IgD-negative memory B cell (primary cell): ENCODE measurements around the gene SLAMF6. TPM values are rescaled to one million over a fixed set of nuclear protein-coding genes. Genes with fewer than 3 reads are reported as not detected.
"Not testable (repeated sequence)": the region's sequence is repeated elsewhere in the genome, so short reads cannot be mapped to it uniquely, and the experiment has no call there.

Experiments
- H3K27ac Mint-ChIP-seq, 3 donors: one replicate each; pipeline ENCODE4 v1.8.0; 2020 to 2022; ENCODE audit warnings: mild to moderate bottlenecking in 3 of 3, mixed read lengths in 3 of 3, moderate library complexity in 1 of 3
- H3K27me3 Mint-ChIP-seq: one replicate; pipeline ENCODE4 v1.8.0; 2021; ENCODE audit warnings: mixed read lengths
- H3K36me3 Mint-ChIP-seq: one replicate; pipeline ENCODE4 v1.8.0; 2020; ENCODE audit warnings: mild to moderate bottlenecking, mixed read lengths
- H3K4me1 Mint-ChIP-seq, 3 donors: one replicate each; pipeline ENCODE4 v1.8.0; 2020 to 2022; ENCODE audit warnings: mixed read lengths in 3 of 3, mild to moderate bottlenecking in 1 of 3
- H3K4me3 Mint-ChIP-seq, 4 donors: one replicate each; pipeline ENCODE4 v1.8.0; 2020 to 2022; ENCODE audit warnings: mild to moderate bottlenecking in 4 of 4, mixed read lengths in 4 of 4, moderate library complexity in 3 of 4
- H3K9me3 Mint-ChIP-seq, 3 donors: one replicate each; pipeline ENCODE4 v1.8.0; 2020 to 2021; ENCODE audit warnings: mixed read lengths in 3 of 3, mild to moderate bottlenecking in 1 of 3
- polyA plus RNA-seq: library from polyadenylated mRNA; unstranded; fragments of 300-500 nt; fragmentation: Illumina TruSeq; gene quantifications from one replicate; pipeline ENCODE4 v1.2.3, GENCODE V29; 2021

Gene SLAMF6
- polyA plus RNA-seq, 1 donor from 2014 or later = 109 TPM

DNA sequence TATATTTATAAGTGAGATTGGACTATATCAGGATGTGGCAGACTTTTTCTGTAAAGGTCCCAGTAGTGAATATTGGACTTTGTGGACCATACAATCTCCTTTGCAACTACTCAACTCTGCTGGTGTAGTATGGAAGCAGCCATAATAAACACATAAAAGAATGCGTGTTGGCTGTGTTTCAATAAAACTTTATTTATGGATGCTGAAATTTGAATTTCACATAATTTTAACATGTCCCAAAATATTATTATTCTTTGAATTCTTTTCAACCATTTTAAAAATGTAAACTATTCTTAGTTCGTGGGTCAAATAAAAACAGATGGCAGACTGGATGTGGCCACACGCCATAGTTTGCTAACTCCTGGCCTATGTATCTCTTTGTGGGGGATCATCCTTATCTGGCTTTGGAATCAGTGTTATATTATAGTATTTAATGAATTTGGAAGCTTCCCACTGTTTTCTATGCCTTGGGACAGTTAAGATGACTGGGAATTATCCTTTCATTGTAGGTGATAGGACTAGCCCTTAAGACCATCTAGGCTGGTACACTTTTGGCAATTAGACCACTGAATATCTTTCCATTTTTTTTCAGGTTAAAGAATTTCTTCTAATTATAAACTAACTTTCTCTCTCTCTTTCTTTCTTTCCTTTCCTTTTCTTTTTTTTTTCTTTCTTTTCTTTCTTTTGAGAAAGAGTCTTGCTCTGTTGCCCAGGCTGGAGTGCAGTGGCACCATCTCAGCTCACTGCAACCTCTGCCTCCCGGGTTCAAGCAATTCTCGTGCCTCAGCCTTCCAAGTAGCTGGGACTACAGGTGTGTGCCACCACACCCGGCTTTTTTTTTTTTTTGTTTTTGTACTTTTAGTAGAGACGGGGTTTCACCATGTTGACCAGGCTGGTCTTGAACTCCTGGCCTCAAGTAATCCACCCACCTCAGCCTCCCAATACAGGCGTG, 14.9 kb upstream of the SLAMF6 start:
- Mint-ChIP-seq H3K36me3 (peaks cover 4% of the 10 kb centered on the region), H3K9me3 (peaks cover 3 to 9% (median 4%) of the 10 kb centered on the region in 3 donors), H3K4me3 (no peak overlapping the region), H3K4me1 (peaks cover 25 to 32% (median 25%) of the 10 kb centered on the region in 3 donors), H3K27ac (no peak overlapping the region), H3K27me3 (no peaks in the 10 kb centered on the region)

GRCh38 chr1:160534823-160535605, 12.0 kb upstream of the SLAMF6 start:
- H3K9me3 Mint-ChIP-seq = peaks cover 4 to 9% (median 5%) of the 10 kb centered on the region in 3 donors
- peaks cover 7 to 14% (median 11%) of the 10 kb centered on the region in 3 donors for H3K4me1 Mint-ChIP-seq
- H3K36me3 Mint-ChIP-seq = peaks cover 4% of the 10 kb centered on the region
- no peak overlapping the region for H3K27ac Mint-ChIP-seq
- no peaks in the 10 kb centered on the region for H3K27me3 Mint-ChIP-seq
- H3K4me3 Mint-ChIP-seq = peak overlapping the region in 1 of 4 donors; percentile 18

- not testable (repeated sequence) for H3K4me3 Mint-ChIP-seq, H3K27me3 Mint-ChIP-seq, H3K4me1 Mint-ChIP-seq, H3K36me3 Mint-ChIP-seq, H3K27ac Mint-ChIP-seq
- peaks cover 4 to 11% (median 5%) of the 10 kb centered on the region in 3 donors for H3K9me3 Mint-ChIP-seq
These were observed 9.4 kb upstream of the SLAMF6 start for GRCh38 chr1:160532557-160532813.

GRCh38 chr1:160531809-160532556, 8.9 kb upstream of the SLAMF6 start:
- peaks cover 5 to 11% (median 6%) of the 10 kb centered on the region in 3 donors for H3K9me3 Mint-ChIP-seq

GRCh38 chr1:160529401-160529952, 6.4 kb upstream of the SLAMF6 start:
- H3K36me3 Mint-ChIP-seq, H3K4me1 Mint-ChIP-seq, H3K27me3 Mint-ChIP-seq, H3K27ac Mint-ChIP-seq: not testable (repeated sequence)
- Mint-ChIP-seq H3K4me3 (peak overlapping the region in 1 of 4 donors; percentile 17), H3K9me3 (peaks cover 2 to 13% (median 5%) of the 10 kb centered on the region in 3 donors)

More at GRCh38 chr1:160531809-160532556, 8.9 kb upstream of the SLAMF6 start:
- not testable (repeated sequence) for H3K4me1 Mint-ChIP-seq, H3K36me3 Mint-ChIP-seq, H3K4me3 Mint-ChIP-seq, H3K27me3 Mint-ChIP-seq, H3K27ac Mint-ChIP-seq

DNA sequence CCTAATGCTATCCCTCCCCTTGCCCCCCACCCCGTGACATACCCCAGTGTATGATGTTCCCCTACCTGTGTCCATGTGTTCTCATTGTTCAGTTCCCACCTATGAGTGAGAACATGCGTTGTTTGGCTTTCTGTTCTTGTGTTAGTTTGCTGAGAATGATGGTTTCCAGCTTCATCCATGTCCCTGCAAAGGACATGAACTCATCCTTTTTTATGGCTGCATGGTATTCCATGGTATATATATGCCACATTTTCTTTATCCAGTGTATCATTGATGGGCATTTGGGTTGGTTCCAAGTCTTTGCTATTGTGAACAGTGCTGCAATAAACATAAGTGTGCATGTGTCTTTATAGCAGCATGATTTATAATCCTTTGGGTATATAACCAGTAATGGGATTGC, 734 bp upstream of the SLAMF6 start:
- Mint-ChIP-seq H3K9me3 (peaks cover 0 to 10% (median 5%) of the 10 kb centered on the region in 3 donors), H3K4me1 (peaks cover 38 to 43% (median 39%) of the 10 kb centered on the region in 3 donors), H3K27ac (peak overlapping the region in 2 of 3 donors; percentile 21 to 33), H3K4me3 (peak overlapping the region; percentile 37 to 70 (median 48))
- H3K36me3 Mint-ChIP-seq, H3K27me3 Mint-ChIP-seq: not testable (repeated sequence)

DNA sequence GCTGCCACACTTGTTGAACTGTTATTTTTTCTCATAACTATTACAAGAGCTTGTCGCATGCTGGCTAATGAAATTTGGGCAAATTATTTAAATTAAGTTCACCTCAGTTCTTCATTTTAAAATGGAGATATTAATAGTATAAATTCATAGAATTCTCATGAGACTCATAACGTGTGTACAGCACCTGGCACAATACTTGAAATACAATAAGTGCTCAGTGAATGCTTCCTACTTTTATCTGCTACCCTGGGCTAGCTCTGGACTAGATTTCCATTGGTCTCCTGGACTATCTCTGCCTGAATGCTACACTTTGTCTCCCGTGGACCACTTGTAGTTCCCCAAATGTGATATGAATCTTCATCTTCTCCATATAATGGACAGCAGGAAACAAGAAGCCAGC, 919 bp downstream of the SLAMF6 start:
- Mint-ChIP-seq H3K27ac (peak overlapping the region; percentile 50 to 95 (median 90)), H3K27me3 (no peaks in the 10 kb centered on the region), H3K9me3 (peaks cover 0 to 8% (median 5%) of the 10 kb centered on the region in 3 donors), H3K4me3 (peak overlapping the region; percentile 93 to 99 (median 98)), H3K4me1 (peaks cover 47 to 54% (median 51%) of the 10 kb centered on the region in 3 donors), H3K36me3 (peaks cover 2% of the 10 kb centered on the region)

GRCh38 chr1:160521554-160521953, 1.5 kb downstream of the SLAMF6 start:
- Mint-ChIP-seq H3K27me3 (no peaks in the 10 kb centered on the region), H3K9me3 (peaks cover 0 to 10% (median 0%) of the 10 kb centered on the region in 3 donors), H3K4me1 (peaks cover 52 to 57% (median 54%) of the 10 kb centered on the region in 3 donors), H3K27ac (peak overlapping the region; percentile 50 to 95 (median 90)), H3K4me3 (peak overlapping the region; percentile 93 to 99 (median 98)), H3K36me3 (peaks cover 2% of the 10 kb centered on the region)

DNA sequence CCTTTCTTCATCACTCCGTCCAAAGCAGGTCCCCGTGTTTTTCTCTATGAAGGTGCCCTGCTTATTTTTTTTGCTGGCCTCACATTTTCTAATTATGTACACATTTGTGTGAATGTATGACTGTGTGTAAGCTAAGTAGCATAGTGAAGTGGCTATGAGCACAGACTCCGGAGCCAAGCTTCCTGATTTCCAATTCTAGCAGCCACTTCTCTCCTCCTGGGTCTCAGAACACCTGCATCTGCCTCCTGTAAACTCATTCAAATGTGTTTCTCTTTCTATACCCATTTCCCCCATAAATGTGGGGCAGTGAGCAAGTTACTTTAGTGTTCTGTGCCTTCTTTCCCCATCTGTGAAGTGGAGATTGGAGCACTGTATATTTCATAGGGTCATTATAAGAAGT, 2.1 kb downstream of the SLAMF6 start:
- Mint-ChIP-seq H3K4me3 (peak overlapping the region; percentile 93 to 99 (median 98)), H3K36me3 (peaks cover 2% of the 10 kb centered on the region)

GRCh38 chr1:160520582-160520981, 2.5 kb downstream of the SLAMF6 start:
- Mint-ChIP-seq H3K4me3 (peak overlapping the region; percentile 93 to 99 (median 98)), H3K36me3 (peaks cover 2% of the 10 kb centered on the region), H3K27me3 (no peaks in the 10 kb centered on the region), H3K27ac (peak overlapping the region; percentile 50 to 95 (median 90)), H3K9me3 (peaks cover 0 to 9% (median 0%) of the 10 kb centered on the region in 3 donors), H3K4me1 (peaks cover 60 to 66% (median 62%) of the 10 kb centered on the region in 3 donors)

More for the DNA sequence above, 2.1 kb downstream of the SLAMF6 start:
- H3K27ac Mint-ChIP-seq = peak overlapping the region; percentile 50 to 95 (median 90)
- peaks cover 56 to 62% (median 58%) of the 10 kb centered on the region in 3 donors for H3K4me1 Mint-ChIP-seq
- H3K9me3 Mint-ChIP-seq = peaks cover 0 to 10% (median 0%) of the 10 kb centered on the region in 3 donors
- no peaks in the 10 kb centered on the region for H3K27me3 Mint-ChIP-seq

- peaks cover 2% of the 10 kb centered on the region for H3K36me3 Mint-ChIP-seq
- H3K4me1 Mint-ChIP-seq = peaks cover 66 to 72% (median 70%) of the 10 kb centered on the region in 3 donors
- peak overlapping the region; percentile 50 to 90 (median 84) for H3K27ac Mint-ChIP-seq
These were observed 3.2 kb downstream of the SLAMF6 start for GRCh38 chr1:160519642-160520435.

GRCh38 chr1:160517519-160517918, 5.5 kb downstream of the SLAMF6 start:
- not testable (repeated sequence) for H3K27me3 Mint-ChIP-seq, H3K9me3 Mint-ChIP-seq
- Mint-ChIP-seq H3K4me3 (peak overlapping the region in 2 of 4 donors; percentile 7 to 16), H3K4me1 (peaks cover 76 to 92% (median 86%) of the 10 kb centered on the region in 3 donors), H3K27ac (peak overlapping the region in 1 of 3 donors; percentile 52), H3K36me3 (peaks cover 16% of the 10 kb centered on the region)

More at GRCh38 chr1:160519642-160520435, 3.2 kb downstream of the SLAMF6 start:
- Mint-ChIP-seq H3K27me3 (no peaks in the 10 kb centered on the region), H3K4me3 (peak overlapping the region; percentile 93 to 99 (median 98)), H3K9me3 (peaks cover 0 to 3% (median 0%) of the 10 kb centered on the region in 3 donors)

- H3K9me3 Mint-ChIP-seq, H3K27me3 Mint-ChIP-seq: not testable (repeated sequence)
- Mint-ChIP-seq H3K36me3 (peaks cover 20% of the 10 kb centered on the region), H3K4me3 (peak overlapping the region; percentile 33 to 76 (median 52)), H3K27ac (peak overlapping the region; percentile 2 to 49 (median 8)), H3K4me1 (peaks cover 65 to 77% (median 76%) of the 10 kb centered on the region in 3 donors)
These were observed 7.1 kb downstream of the SLAMF6 start for GRCh38 chr1:160515908-160516307.
